ENCODE data around the gene TMA7.
A peak's percentile ranks its signal among the peaks of the same experiment; 100 is the strongest.
"Not testable (repeated sequence)": the region's sequence is repeated elsewhere in the genome, so short reads cannot be mapped to it uniquely, and the experiment has no call there.

The TMA7 gene

GRCh38 chr3:48437812-48438211 is 2.2 kb upstream of the TMA7 start:
- no peak for DNase-seq

- no peak for DNase-seq
These were observed 517 bp downstream of the TMA7 start for GRCh38 chr3:48440590-48440958.

- no peak for DNase-seq
These were observed 1.9 kb downstream of the TMA7 start for GRCh38 chr3:48441940-48442339.

- no peak for DNase-seq
These were observed 5.3 kb downstream of the TMA7 start for GRCh38 chr3:48445277-48445882.

- DNase-seq, result no peak
These were observed 6.0 kb downstream of the TMA7 start for GRCh38 chr3:48446043-48446424.

- peak; percentile 94 for DNase-seq
These were observed 6.6 kb downstream of the TMA7 start, which contains the start of gene ATRIP for GRCh38 chr3:48446425-48447193. ATRIP (plus strand) TSS chr3:48446737; CDS start chr3:48446846, 109 bp downstream.

GRCh38 chr3:48451270-48451669 is 11.2 kb downstream of the TMA7 start:
- no peak for DNase-seq

- DNase-seq, result no peak
These were observed 16.4 kb downstream of the TMA7 start for GRCh38 chr3:48456456-48456855.

GRCh38 chr3:48459331-48459730 is 19.3 kb downstream of the TMA7 start:
- DNase-seq, result no peak

GRCh38 chr3:48459773-48460516 is 19.9 kb downstream of the TMA7 start:
- no peak for DNase-seq

- no peak for DNase-seq
These were observed 20.5 kb downstream of the TMA7 start for GRCh38 chr3:48460517-48460902.

- DNase-seq, result not testable (repeated sequence)
These were observed 21.7 kb downstream of the TMA7 start for GRCh38 chr3:48461767-48462166.

- no peak for DNase-seq
These were observed 23.6 kb downstream of the TMA7 start for GRCh38 chr3:48463703-48464102.

- DNase-seq, result no peak
These were observed 24.7 kb downstream of the TMA7 start for GRCh38 chr3:48464713-48465221.

GRCh38 chr3:48465237-48465530 is 25.1 kb downstream of the TMA7 start:
- no peak for DNase-seq

GRCh38 chr3:48465531-48466378 is 25.7 kb downstream of the TMA7 start:
- DNase-seq, result peak; percentile 92

GRCh38 chr3:48466386-48467109 is 26.5 kb downstream of the TMA7 start:
- DNase-seq, result peak; percentile 83

GRCh38 chr3:48467110-48467454 is 27.0 kb downstream of the TMA7 start:
- DNase-seq, result no peak

- no peak for DNase-seq
These were observed 27.6 kb downstream of the TMA7 start for GRCh38 chr3:48467473-48468267.

GRCh38 chr3:48468329-48468731 is 28.3 kb downstream of the TMA7 start:
- DNase-seq, result no peak
